Duodenal mucosa (tissue), 2 donors: ENCODE data around the gene USP12.
"Not testable (repeated sequence)": the region's sequence is repeated elsewhere in the genome, so short reads cannot be mapped to it uniquely, and the experiment has no call there.

Experiments used
- H3K27ac ChIP-seq: one replicate; pipeline ENCODE4 v1.7.0; 2013; ENCODE audit warnings: low read depth, low read length
- H3K27me3 ChIP-seq, 2 donors: one replicate each; pipeline ENCODE4 v1.7.0; 2013; ENCODE audit warnings: low read length in 2 of 2, control low read depth in 1 of 2; ENCODE audit not compliant: insufficient read depth in 2 of 2, control insufficient read depth in 1 of 2
- H3K36me3 ChIP-seq, 2 donors: one replicate each; pipeline ENCODE4 v1.7.0; 2013; ENCODE audit warnings: low read length in 2 of 2, control low read depth in 1 of 2; ENCODE audit not compliant: insufficient read depth in 2 of 2, control insufficient read depth in 1 of 2
- H3K4me1 ChIP-seq, 2 donors: one replicate each; pipeline ENCODE4 v1.7.0; 2013; ENCODE audit warnings: low read length in 2 of 2, control low read depth in 1 of 2; ENCODE audit not compliant: insufficient read depth in 2 of 2, control insufficient read depth in 1 of 2
- H3K4me3 ChIP-seq, 2 donors: one replicate each; pipeline ENCODE4 v1.7.0; 2013; ENCODE audit warnings: low read length in 2 of 2, low read depth in 1 of 2
- H3K9ac ChIP-seq, 2 donors: one replicate each; pipeline ENCODE4 v1.7.0; 2013; ENCODE audit warnings: low read length in 2 of 2, low read depth in 1 of 2
- H3K9me3 ChIP-seq, 2 donors: one replicate each; pipeline ENCODE4 v1.7.0; 2013; ENCODE audit warnings: low read length in 2 of 2, control low read depth in 1 of 2; ENCODE audit not compliant: control insufficient read depth in 1 of 2

USP12 gene

GRCh38 chr13:27086599-27087265, 84.9 kb downstream of the USP12 start:
- Histone ChIP-seq H3K27me3 (no peaks in the 10 kb centered on the region), H3K4me1 (no peaks in the 10 kb centered on the region), H3K27ac (no peak overlapping the region), H3K9ac (no peak overlapping the region), H3K4me3 (no peak overlapping the region), H3K9me3 (no peaks in the 10 kb centered on the region), H3K36me3 (peaks cover 6 to 45% of the 10 kb centered on the region in 2 donors)

GRCh38 chr13:27083183-27083582, 88.4 kb downstream of the USP12 start:
- H3K9ac ChIP-seq = no peak overlapping the region
- no peaks in the 10 kb centered on the region for H3K4me1 ChIP-seq
- no peak overlapping the region for H3K4me3 ChIP-seq
- no peaks in the 10 kb centered on the region for H3K27me3 ChIP-seq
- no peaks in the 10 kb centered on the region for H3K9me3 ChIP-seq
- peaks cover 3 to 44% of the 10 kb centered on the region in 2 donors for H3K36me3 ChIP-seq
- H3K27ac ChIP-seq = no peak overlapping the region

GRCh38 chr13:27081893-27082679, 89.5 kb downstream of the USP12 start:
- Histone ChIP-seq H3K27ac (no peak overlapping the region), H3K36me3 (peaks cover 3 to 34% of the 10 kb centered on the region in 2 donors), H3K4me1 (no peaks in the 10 kb centered on the region), H3K9me3 (no peaks in the 10 kb centered on the region), H3K27me3 (no peaks in the 10 kb centered on the region), H3K4me3 (no peak overlapping the region), H3K9ac (no peak overlapping the region)

- H3K9ac ChIP-seq = no peak overlapping the region
- H3K9me3 ChIP-seq = no peaks in the 10 kb centered on the region
- no peak overlapping the region for H3K27ac ChIP-seq
- no peaks in the 10 kb centered on the region for H3K27me3 ChIP-seq
- H3K4me1 ChIP-seq = no peaks in the 10 kb centered on the region
- H3K36me3 ChIP-seq = peaks cover 3 to 23% of the 10 kb centered on the region in 2 donors
- no peak overlapping the region for H3K4me3 ChIP-seq
These were observed 91.3 kb downstream of the USP12 start for GRCh38 chr13:27080018-27080948.

- H3K4me3 ChIP-seq = no peak overlapping the region
- H3K9me3 ChIP-seq = no peaks in the 10 kb centered on the region
- no peak overlapping the region for H3K9ac ChIP-seq
- H3K36me3 ChIP-seq = peaks cover 3 to 22% of the 10 kb centered on the region in 2 donors
- H3K27me3 ChIP-seq = no peaks in the 10 kb centered on the region
- no peak overlapping the region for H3K27ac ChIP-seq
- H3K4me1 ChIP-seq = no peaks in the 10 kb centered on the region
These were observed 92.1 kb downstream of the USP12 start for GRCh38 chr13:27079421-27079958.

- H3K36me3 ChIP-seq = peaks cover 9 to 19% of the 10 kb centered on the region in 2 donors
- H3K27me3 ChIP-seq = no peaks in the 10 kb centered on the region
- H3K9me3 ChIP-seq = no peaks in the 10 kb centered on the region
- no peaks in the 10 kb centered on the region for H3K4me1 ChIP-seq
- H3K27ac ChIP-seq = no peak overlapping the region
- no peak overlapping the region for H3K4me3 ChIP-seq
- H3K9ac ChIP-seq = no peak overlapping the region
These were observed 94.2 kb downstream of the USP12 start for GRCh38 chr13:27077451-27077850.

- H3K27me3 ChIP-seq = no peaks in the 10 kb centered on the region
These were observed 95.2 kb downstream of the USP12 start for GRCh38 chr13:27076421-27076820.

GRCh38 chr13:27073186-27073585, 98.4 kb downstream of the USP12 start:
- Histone ChIP-seq H3K9ac (no peak overlapping the region), H3K9me3 (no peaks in the 10 kb centered on the region), H3K4me1 (no peaks in the 10 kb centered on the region), H3K27ac (no peak overlapping the region), H3K4me3 (no peak overlapping the region), H3K36me3 (peaks cover 9 to 14% of the 10 kb centered on the region in 2 donors), H3K27me3 (no peaks in the 10 kb centered on the region)

More at GRCh38 chr13:27076421-27076820, 95.2 kb downstream of the USP12 start:
- Histone ChIP-seq H3K4me1 (no peaks in the 10 kb centered on the region), H3K36me3 (peaks cover 9 to 20% of the 10 kb centered on the region in 2 donors), H3K27ac (no peak overlapping the region), H3K9ac (no peak overlapping the region), H3K4me3 (no peak overlapping the region), H3K9me3 (no peaks in the 10 kb centered on the region)

GRCh38 chr13:27066123-27066522, 105.5 kb downstream of the USP12 start:
- not testable (repeated sequence) for H3K27ac ChIP-seq, H3K9ac ChIP-seq, H3K27me3 ChIP-seq, H3K9me3 ChIP-seq, H3K4me3 ChIP-seq, H3K4me1 ChIP-seq
- peaks cover 5 to 15% of the 10 kb centered on the region in 2 donors for H3K36me3 ChIP-seq
